HCT116 (cell line): ENCODE measurements around the gene SND1. TPM values are rescaled to one million over a fixed set of nuclear protein-coding genes. Genes with fewer than 3 reads are reported as not detected.

Experiments
- ATAC-seq: fragments of 200-7000 bp; cut with Tn5 transposase; 2 replicates; pipeline ENCODE4 v1.9.1; 2020; ENCODE audit warnings: mild to moderate bottlenecking, moderate library complexity
- BruUV-seq: library from RNA; stranded (reverse); fragments of 400-500 nt; replicated peaks from 2 replicates; lab custom pipeline; 2021; lab: Mats Ljungman, UMichigan
- CTCF ChIA-PET: fragments of 300-600 bp; sonication (Branson Sonifier 250); formaldehyde crosslinking; loops from one replicate; lab custom pipeline; 2021; ENCODE audit warnings: antibody characterized with exemption; lab: Charles Lee
- POLR2A ChIA-PET: fragments of 300-600, 350-600 bp; sonication (Branson Sonifier 250); formaldehyde crosslinking; loops from one replicate; lab custom pipeline; 2021; ENCODE audit warnings: antibody characterized with exemption; lab: Charles Lee
- RAD21 ChIA-PET, 2 experiments: fragments of 300-600 bp; sonication (Branson Sonifier 250); formaldehyde crosslinking; loops; one replicate each; lab custom pipeline; 2023; ENCODE audit warnings: low total read pairs in 2 of 2; ENCODE audit not compliant: uncharacterized antibody in 2 of 2, unreplicated experiment in 2 of 2, low non-redundant PET in 1 of 2; lab: Charles Lee
- DNase-seq: peaks from one replicate; pipeline ENCODE4 v3.0.0-alpha.2; 2010; ENCODE audit warnings: low read depth, low spot score
- H2AFZ ChIP-seq: fragments of 200-600 bp; shearing (Covaris generic), sonication (generic); 2 replicates; pipeline ENCODE4 v1.6.1; 2017; ENCODE audit warnings: low read depth, mixed run types, mixed read lengths, antibody characterized with exemption, low read length; ENCODE audit not compliant: poor library complexity, severe bottlenecking
- H3K27ac ChIP-seq: 2 replicates; pipeline ENCODE4 v1.5.1; 2012; ENCODE audit warnings: low read depth, low read length
- H3K27me3 ChIP-seq: fragments of 200-600 bp; sonication (generic); 2 replicates; pipeline ENCODE4 v1.6.1; 2016; ENCODE audit warnings: mixed run types, low read length, mixed read lengths; ENCODE audit not compliant: insufficient read depth
- H3K36me3 ChIP-seq, 2 experiments: fragments of 200-500 bp in 1 of 2; fragments of 200-600 bp in 1 of 2; sonication (Bioruptor generic) in 1 of 2; sonication (generic) in 1 of 2; 2 replicates each; pipeline versions ENCODE4 v1.5.1 to v1.6.1; 2014 to 2016; ENCODE audit warnings: low read length in 2 of 2, inconsistent platforms in 1 of 2, mixed read lengths in 1 of 2, mixed run types in 1 of 2; ENCODE audit not compliant: insufficient read depth in 2 of 2, control insufficient read depth in 1 of 2
- H3K4me1 ChIP-seq, 2 experiments: fragments of 200-600 bp in 1 of 2; sonication (generic) in 1 of 2; 2 replicates each; pipeline versions ENCODE4 v1.5.1 to v1.6.1; 2012 to 2017; ENCODE audit warnings: low read length in 2 of 2, inconsistent platforms in 1 of 2, mild to moderate bottlenecking in 1 of 2, mixed read lengths in 1 of 2, mixed run types in 1 of 2, moderate library complexity in 1 of 2; ENCODE audit not compliant: insufficient read depth in 2 of 2, control insufficient read depth in 1 of 2
- H3K4me2 ChIP-seq: fragments of 200-600 bp; sonication (generic); 2 replicates; pipeline ENCODE4 v1.6.1; 2017; ENCODE audit warnings: mixed run types, low read length, mixed read lengths
- H3K4me3 ChIP-seq, 2 experiments: fragments of 200-600 bp in 1 of 2; sonication (generic) in 1 of 2; replicated peaks in 1 of 2; 2 replicates each; pipeline ENCODE4 v1.5.1; 2011 to 2016; ENCODE audit warnings: low read length in 2 of 2, control low read depth in 1 of 2, low read depth in 1 of 2, mild to moderate bottlenecking in 1 of 2, mixed read lengths in 1 of 2, mixed run types in 1 of 2
- H3K79me2 ChIP-seq: fragments of 200-600 bp; sonication (generic); 2 replicates; pipeline ENCODE4 v1.6.1; 2017; ENCODE audit warnings: mild to moderate bottlenecking, mixed run types, low read length, moderate library complexity, mixed read lengths; ENCODE audit not compliant: insufficient read depth
- H3K9ac ChIP-seq: fragments of 200-600 bp; sonication (generic); 2 replicates; pipeline ENCODE4 v1.6.1; 2016; ENCODE audit warnings: low read length, mixed read lengths
- H3K9me2 ChIP-seq: fragments of 200-600 bp; sonication (generic), shearing (Covaris generic); 2 replicates; pipeline ENCODE4 v1.6.1; 2017; ENCODE audit warnings: mixed run types, mild to moderate bottlenecking, moderate library complexity; ENCODE audit not compliant: insufficient read depth
- H3K9me3 ChIP-seq, 2 experiments: fragments of 200-500 bp in 1 of 2; fragments of 200-600 bp in 1 of 2; sonication (Bioruptor generic) in 1 of 2; sonication (generic) in 1 of 2; 2 replicates each; pipeline ENCODE4 v1.6.1; 2014 to 2017; ENCODE audit warnings: low read length in 2 of 2, mixed read lengths in 2 of 2, inconsistent platforms in 1 of 2, low read depth in 1 of 2, mild to moderate bottlenecking in 1 of 2, mixed run types in 1 of 2, moderate library complexity in 1 of 2; ENCODE audit not compliant: control insufficient read depth in 1 of 2, insufficient read depth in 1 of 2
- H4K20me1 ChIP-seq: fragments of 200-600 bp; sonication (generic), shearing (Covaris generic); 2 replicates; pipeline ENCODE4 v1.6.1; 2017; ENCODE audit warnings: mixed run types, mild to moderate bottlenecking, moderate library complexity; ENCODE audit not compliant: insufficient read depth
- ATF3 ChIP-seq: IDR thresholded peaks from 2 replicates; pipeline ENCODE4 v1.6.1; 2012
- CBX3 ChIP-seq: IDR thresholded peaks from 2 replicates; pipeline ENCODE4 v1.6.1; 2012; ENCODE audit warnings: low read depth
- CEBPB ChIP-seq: IDR thresholded peaks from 2 replicates; pipeline ENCODE4 v1.6.1; 2012; ENCODE audit warnings: low read depth
- EGR1 ChIP-seq: IDR thresholded peaks from 2 replicates; pipeline ENCODE4 v1.6.1; 2012; ENCODE audit warnings: low read depth
- ELF1 ChIP-seq: IDR thresholded peaks from 2 replicates; pipeline ENCODE4 v1.6.1; 2012; ENCODE audit warnings: low read depth, borderline replicate concordance
- EZH2 ChIP-seq: fragments of 200-600 bp; sonication (generic); IDR thresholded peaks from 2 replicates; pipeline ENCODE4 v1.6.1; 2017; ENCODE audit warnings: antibody characterized with exemption, mixed run types
- EZH2phosphoT487 ChIP-seq: fragments of 200-600 bp; IDR thresholded peaks from 2 replicates; pipeline ENCODE4 v1.6.1; 2018; ENCODE audit warnings: antibody characterized with exemption, borderline replicate concordance
- FOSL1 ChIP-seq: IDR thresholded peaks from 2 replicates; pipeline ENCODE4 v1.6.1; 2012; ENCODE audit warnings: low read depth
- JUND ChIP-seq: IDR thresholded peaks from 2 replicates; pipeline ENCODE4 v1.6.1; 2012
- MAX ChIP-seq: IDR thresholded peaks from 2 replicates; pipeline ENCODE4 v1.6.1; 2012
- POLR2A ChIP-seq: IDR thresholded peaks from 2 replicates; pipeline ENCODE4 v1.7.0; 2011; ENCODE audit warnings: borderline replicate concordance; ENCODE audit not compliant: insufficient read depth, insufficient read length; ENCODE audit errors: extremely low read depth
- POLR2AphosphoS5 ChIP-seq: IDR thresholded peaks from 2 replicates; pipeline ENCODE4 v1.6.1; 2011; ENCODE audit warnings: mild to moderate bottlenecking, low read depth, low read length, moderate library complexity
- RAD21 ChIP-seq: IDR thresholded peaks from 2 replicates; pipeline ENCODE4 v1.6.1; 2012; ENCODE audit warnings: low read depth, mild to moderate bottlenecking
- SIN3A ChIP-seq: IDR thresholded peaks from 2 replicates; pipeline ENCODE4 v1.6.1; 2012; ENCODE audit warnings: low read depth
- SRF ChIP-seq: IDR thresholded peaks from 2 replicates; pipeline ENCODE4 v1.6.1; 2012; ENCODE audit warnings: low read depth
- TCF7L2 ChIP-seq: IDR thresholded peaks from 2 replicates; pipeline ENCODE4 v1.7.0; 2011; ENCODE audit warnings: borderline replicate concordance, inconsistent platforms; ENCODE audit not compliant: insufficient read depth, insufficient read length; ENCODE audit errors: extremely low read depth
- ZFX ChIP-seq: fragments of 450-650 bp; IDR thresholded peaks from 2 replicates; pipeline ENCODE4 v1.6.1; 2017
- intact Hi-C: fragments of 100-400 bp; cut with micrococcal nuclease; formaldehyde crosslinking; loops from 2 replicates; pipeline ENCODE4 v1.10.0; 2022
- total RNA-seq: library from RNA; stranded (reverse); gene quantifications from one replicate; pipeline ENCODE4 v1.2.1, GENCODE V29; 2021; ENCODE audit not compliant: unreplicated experiment

Gene SND1
- total RNA-seq, 1 experiment from 2014 or later = 169 TPM

GRCh38 chr7:128092221-128092620, 440.2 kb downstream of the SND1 start:
- no peaks in the 10 kb centered on the region for H3K9me2 ChIP-seq
- intact Hi-C loops = no loop called here
- ATAC-seq (no peak), DNase-seq (no peak)
- no peak overlapping the region for H3K4me2 ChIP-seq
- no peak overlapping the region for H3K27ac ChIP-seq
- TF ChIP-seq EZH2phosphoT487 = no peak
- no peak for TF ChIP-seq EGR1
- TF ChIP-seq CBX3 = no peak
- TF ChIP-seq SRF = no peak
- no peak for TF ChIP-seq SIN3A
- no peak for TF ChIP-seq MAX
- TF ChIP-seq ATF3 = no peak
- TF ChIP-seq POLR2A = no peak
- no peak for TF ChIP-seq EZH2
- TF ChIP-seq RAD21 = no peak
- TF ChIP-seq TCF7L2 = no peak
- TF ChIP-seq POLR2AphosphoS5 = no peak
- TF ChIP-seq CEBPB = no peak
- TF ChIP-seq ELF1 = no peak
- no peak for TF ChIP-seq JUND
- TF ChIP-seq ZFX = no peak
- TF ChIP-seq FOSL1 = no peak
- H3K4me1 ChIP-seq = no peaks in the 10 kb centered on the region
- H3K79me2 ChIP-seq = no peaks in the 10 kb centered on the region
- no peaks in the 10 kb centered on the region for H3K9me3 ChIP-seq
- H3K36me3 ChIP-seq = peaks cover 3 to 12% of the 10 kb centered on the region in 2 experiments; a peak in 1 of 4 replicates
- BruUV-seq = TSS peak; percentile 15
- POLR2A ChIA-PET = no interaction called here
- H2AFZ ChIP-seq = no peak overlapping the region
- CTCF ChIA-PET = no interaction called here
- no peak overlapping the region for H3K4me3 ChIP-seq
- no peaks in the 10 kb centered on the region for H3K27me3 ChIP-seq
- RAD21 ChIA-PET = no interaction called here
- no peaks in the 10 kb centered on the region; the same call in 1 of the 2 replicates for H4K20me1 ChIP-seq
- H3K9ac ChIP-seq = no peak overlapping the region
